HEK293 (cell line): ENCODE data around the gene MIS18BP1.

Experiments used
- CTCF ChIA-PET: fragments of 350-600 bp; formaldehyde crosslinking; extraction: SDS; loops from one replicate; lab custom pipeline; 2021; ENCODE audit warnings: antibody characterized with exemption; lab: Yijun Ruan, JAX
- POLR2A ChIA-PET: fragments of 300-600 bp; formaldehyde crosslinking; extraction: SDS; loops from one replicate; lab custom pipeline; 2020; ENCODE audit warnings: antibody characterized with exemption, inconsistent platforms; lab: Yijun Ruan, JAX
- H3K27ac ChIP-seq: fragments of 200-500 bp; sonication (Bioruptor generic); 2 replicates; pipeline ENCODE4 v1.5.1; 2014; ENCODE audit warnings: low read depth, low read length, control low read depth, inconsistent platforms; ENCODE audit errors: extremely low read depth
- H3K36me3 ChIP-seq, 2 experiments: fragments of 200-500 bp in 1 of 2; sonication (Bioruptor generic) in 1 of 2; 1 replicate in 1 of 2; 2 replicates in 1 of 2; pipeline ENCODE4 v1.5.1; 2014 to 2017; ENCODE audit warnings: inconsistent platforms in 2 of 2, low read length in 2 of 2; ENCODE audit not compliant: control insufficient read depth in 2 of 2, insufficient read depth in 1 of 2
- H3K4me1 ChIP-seq: fragments of 200-500 bp; sonication (Bioruptor generic); 2 replicates; pipeline ENCODE4 v1.5.1; 2014; ENCODE audit warnings: mild to moderate bottlenecking, low read length, inconsistent platforms; ENCODE audit not compliant: control insufficient read depth, insufficient read depth
- H3K4me3 ChIP-seq: 2 replicates; pipeline ENCODE4 v1.5.1; 2011; ENCODE audit warnings: low read depth, mild to moderate bottlenecking, control low read depth, low read length, moderate library complexity
- H3K9me3 ChIP-seq: fragments of 200-500 bp; sonication (Bioruptor generic); 2 replicates; pipeline ENCODE4 v1.5.1; 2014; ENCODE audit warnings: low read depth, low read length, inconsistent platforms; ENCODE audit not compliant: control insufficient read depth, insufficient read depth
- GFI1B ChIP-seq: fragments of 450-650 bp; formaldehyde crosslinking; IDR thresholded peaks from 2 replicates; pipeline ENCODE4 v1.5.1; 2016; ENCODE audit warnings: missing biosample characterization, missing genetic modification characterization
- GLI4 ChIP-seq: fragments of 450-650 bp; formaldehyde crosslinking; IDR thresholded peaks from 2 replicates; pipeline ENCODE4 v1.5.1; 2016; ENCODE audit warnings: missing biosample characterization, missing genetic modification characterization
- RBAK ChIP-seq: fragments of 450-650 bp; formaldehyde crosslinking; IDR thresholded peaks from 2 replicates; pipeline ENCODE4 v1.5.1; 2016; ENCODE audit warnings: missing biosample characterization, missing genetic modification characterization
- ZBTB26 ChIP-seq: fragments of 450-650 bp; formaldehyde crosslinking; optimal IDR thresholded peaks from 2 replicates; pipeline ENCODE3; 2016; ENCODE audit warnings: missing biosample characterization, mild to moderate bottlenecking, missing genetic modification characterization
- ZBTB8A ChIP-seq: fragments of 450-650 bp; formaldehyde crosslinking; IDR thresholded peaks from 2 replicates; pipeline ENCODE4 v1.5.1; 2016; ENCODE audit warnings: missing biosample characterization, missing genetic modification characterization
- ZNF148 ChIP-seq: fragments of 450-650 bp; formaldehyde crosslinking; IDR thresholded peaks from 2 replicates; pipeline ENCODE4 v1.5.0; 2017; ENCODE audit warnings: missing biosample characterization, missing genetic modification characterization, borderline replicate concordance
- ZNF26 ChIP-seq: fragments of 450-650 bp; formaldehyde crosslinking; IDR thresholded peaks from 2 replicates; pipeline ENCODE4 v1.5.1; 2016; ENCODE audit warnings: missing biosample characterization, missing genetic modification characterization
- ZNF324 ChIP-seq: fragments of 450-650 bp; formaldehyde crosslinking; IDR thresholded peaks from 2 replicates; pipeline ENCODE4 v1.5.1; 2016; ENCODE audit warnings: missing biosample characterization, missing genetic modification characterization
- ZNF354C ChIP-seq: fragments of 450-650 bp; formaldehyde crosslinking; IDR thresholded peaks from 2 replicates; pipeline ENCODE4 v1.5.1; 2016; ENCODE audit warnings: missing biosample characterization, missing genetic modification characterization, low read depth, borderline replicate concordance
- ZNF548 ChIP-seq: fragments of 450-650 bp; formaldehyde crosslinking; IDR thresholded peaks from 2 replicates; pipeline ENCODE4 v1.5.1; 2016; ENCODE audit warnings: missing biosample characterization, missing genetic modification characterization
- ZNF549 ChIP-seq: fragments of 450-650 bp; IDR thresholded peaks from 2 replicates; pipeline ENCODE4 v1.5.1; 2018; ENCODE audit warnings: missing biosample characterization, missing genetic modification characterization, mild to moderate bottlenecking, inconsistent platforms, moderate library complexity
- ZNF560 ChIP-seq: fragments of 450-650 bp; formaldehyde crosslinking; IDR thresholded peaks from 2 replicates; pipeline ENCODE4 v1.5.1; 2017; ENCODE audit warnings: missing biosample characterization, missing genetic modification characterization, borderline replicate concordance
- ZNF645 ChIP-seq: fragments of 450-650 bp; formaldehyde crosslinking; IDR thresholded peaks from 2 replicates; pipeline ENCODE4; 2016; ENCODE audit warnings: missing biosample characterization, missing genetic modification characterization
- ZNF654 ChIP-seq: fragments of 450-650 bp; formaldehyde crosslinking; IDR thresholded peaks from 2 replicates; pipeline ENCODE4 v1.5.1; 2016; ENCODE audit warnings: low read depth, missing biosample characterization, missing genetic modification characterization
- ZNF692 ChIP-seq: fragments of 450-650 bp; formaldehyde crosslinking; IDR thresholded peaks from 2 replicates; pipeline ENCODE4 v1.5.1; 2016; ENCODE audit warnings: missing biosample characterization, missing genetic modification characterization
- ZNF747 ChIP-seq: fragments of 450-650 bp; formaldehyde crosslinking; IDR thresholded peaks from 2 replicates; pipeline ENCODE4 v1.5.1; 2016; ENCODE audit warnings: missing biosample characterization, missing genetic modification characterization

MIS18BP1 gene

GRCh38 chr14:45246691-45247090 lies 6.3 kb downstream of the MIS18BP1 start:
- TF ChIP-seq RBAK (tag by site-specific recombination) (no peak), ZNF548 (tag by site-specific recombination) (no peak), ZNF560 (no peak), ZNF549 (tag by site-specific recombination) (no peak), ZNF324 (tag by site-specific recombination) (no peak), ZNF645 (no peak), GLI4 (tag by site-specific recombination) (no peak), ZBTB26 (tag by site-specific recombination) (no peak), ZBTB8A (tag by site-specific recombination) (no peak), ZNF26 (tag by site-specific recombination) (no peak), ZNF354C (no peak), GFI1B (no peak), ZNF747 (tag by site-specific recombination) (no peak), ZNF148 (tag by site-specific recombination) (no peak), ZNF654 (tag by site-specific recombination) (no peak)

GRCh38 chr14:45246151-45246550 lies 6.9 kb downstream of the MIS18BP1 start:
- no peaks in the 10 kb centered on the region for H3K9me3 ChIP-seq
- peaks cover 5% of the 10 kb centered on the region in 2 experiments for H3K36me3 ChIP-seq
- POLR2A ChIA-PET = no interaction called here
- CTCF ChIA-PET = interaction anchor here (0.6 to 1.0 kb wide), 2 partner anchors 23 to 30 kb away, joined by 3 read pairs; no protein-coding TSS in a partner anchor
- H3K4me3 ChIP-seq = no peak overlapping the region
- TF ChIP-seq ZNF692 (tag by site-specific recombination) = no peak
- H3K27ac ChIP-seq = no peak overlapping the region
- peaks cover 24% of the 10 kb centered on the region; the same call in 1 of the 2 replicates for H3K4me1 ChIP-seq

More at GRCh38 chr14:45246691-45247090, 6.3 kb downstream of the MIS18BP1 start:
- H3K27ac ChIP-seq = no peak overlapping the region
- H3K36me3 ChIP-seq = peaks cover 3 to 5% of the 10 kb centered on the region in 2 experiments
- CTCF ChIA-PET = interaction anchor here (1.0 kb wide), 1 partner anchor 22 kb away, joined by 3 read pairs; no protein-coding TSS in a partner anchor
- peaks cover 24% of the 10 kb centered on the region; the same call in 1 of the 2 replicates for H3K4me1 ChIP-seq
- POLR2A ChIA-PET = no interaction called here
- no peak overlapping the region for H3K4me3 ChIP-seq
- no peaks in the 10 kb centered on the region for H3K9me3 ChIP-seq
